C4-2B (cell line): ENCODE data around the gene SIK2.

Source experiments
- ZFX ChIP-seq: fragments of 450-650 bp; IDR thresholded peaks from 2 replicates; pipeline ENCODE4 v1.6.1; 2017
- TF ChIP-seq, protein P1 (sequence below): fragments of 450-650 bp; conservative IDR thresholded peaks from 2 replicates; pipeline ENCODE4 v1.5.1; 2017; ENCODE audit warnings: mild to moderate bottlenecking

GRCh38 chr11:111623527-111624030 is 21.3 kb downstream of the SIK2 start:
- TF ChIP-seq, protein P1, sequence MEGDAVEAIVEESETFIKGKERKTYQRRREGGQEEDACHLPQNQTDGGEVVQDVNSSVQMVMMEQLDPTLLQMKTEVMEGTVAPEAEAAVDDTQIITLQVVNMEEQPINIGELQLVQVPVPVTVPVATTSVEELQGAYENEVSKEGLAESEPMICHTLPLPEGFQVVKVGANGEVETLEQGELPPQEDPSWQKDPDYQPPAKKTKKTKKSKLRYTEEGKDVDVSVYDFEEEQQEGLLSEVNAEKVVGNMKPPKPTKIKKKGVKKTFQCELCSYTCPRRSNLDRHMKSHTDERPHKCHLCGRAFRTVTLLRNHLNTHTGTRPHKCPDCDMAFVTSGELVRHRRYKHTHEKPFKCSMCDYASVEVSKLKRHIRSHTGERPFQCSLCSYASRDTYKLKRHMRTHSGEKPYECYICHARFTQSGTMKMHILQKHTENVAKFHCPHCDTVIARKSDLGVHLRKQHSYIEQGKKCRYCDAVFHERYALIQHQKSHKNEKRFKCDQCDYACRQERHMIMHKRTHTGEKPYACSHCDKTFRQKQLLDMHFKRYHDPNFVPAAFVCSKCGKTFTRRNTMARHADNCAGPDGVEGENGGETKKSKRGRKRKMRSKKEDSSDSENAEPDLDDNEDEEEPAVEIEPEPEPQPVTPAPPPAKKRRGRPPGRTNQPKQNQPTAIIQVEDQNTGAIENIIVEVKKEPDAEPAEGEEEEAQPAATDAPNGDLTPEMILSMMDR = no peak
- no peak for TF ChIP-seq ZFX
